ENCODE measurements around the gene TBC1D9B. TPM values are rescaled to one million over a fixed set of nuclear protein-coding genes. Genes with fewer than 3 reads are reported as not detected.

TBC1D9B gene
- total RNA-seq, 1 experiment from 2014 or later = 127 TPM

DNA sequence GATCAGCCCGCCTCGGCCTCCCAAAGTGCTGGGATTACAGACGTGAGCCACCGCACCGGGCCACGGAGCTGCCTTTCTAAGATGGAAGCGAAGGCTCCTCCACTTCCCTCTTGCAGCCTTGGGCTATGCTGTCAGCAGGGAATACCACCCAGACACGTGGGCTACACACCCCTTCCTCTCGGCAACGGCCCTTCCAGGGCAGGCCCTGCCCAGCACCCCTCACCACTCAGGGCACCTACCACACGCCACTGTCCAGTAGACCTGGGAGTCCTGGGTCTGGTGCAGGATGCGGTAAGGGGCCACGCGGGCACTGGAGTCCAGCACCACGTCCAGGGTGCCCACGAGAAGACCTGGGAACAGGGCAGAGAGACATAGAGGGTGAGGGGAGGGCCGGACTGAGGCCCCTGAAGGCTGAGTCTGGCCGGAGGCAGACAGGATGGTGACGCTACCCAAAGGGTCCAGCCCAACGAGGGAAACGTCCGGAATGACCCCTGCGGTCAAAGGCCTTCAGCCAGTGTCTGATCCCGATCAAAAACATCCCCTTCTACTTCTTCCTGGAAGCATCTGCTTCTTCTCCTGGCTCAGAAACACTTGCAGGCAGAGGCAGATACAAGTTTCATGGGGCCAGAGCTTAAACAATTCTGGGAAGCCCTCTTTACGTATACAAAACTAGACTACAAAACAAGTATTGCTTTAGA is 3.1 kb downstream of the TBC1D9B start:
- H3K4me3 ChIP-seq (replicated peaks in 1 of 2; ENCODE audit: low read depth in 1 of 2, low read length in 2 of 2) = no peak overlapping the region
- H3K9ac ChIP-seq (ENCODE audit: low read length) = no peak overlapping the region
- no peak for TF ChIP-seq SRF (IDR thresholded peaks at IDR 0.05; ENCODE audit: low read depth)
- TF ChIP-seq ATF3 (IDR thresholded peaks at IDR 0.05) = no peak
- no peak for TF ChIP-seq SP1 (IDR thresholded peaks at IDR 0.05; ENCODE audit: low read depth)
- no peak for TF ChIP-seq POLR2A (IDR thresholded peaks at IDR 0.05; ENCODE audit: borderline replicate concordance, extremely low read depth, insufficient read depth, insufficient read length)
- TF ChIP-seq ELF1 (IDR thresholded peaks at IDR 0.05; ENCODE audit: borderline replicate concordance, low read depth) = no peak
- no peak for TF ChIP-seq ZFX (IDR thresholded peaks at IDR 0.05)
- TF ChIP-seq EZH2phosphoT487 (IDR thresholded peaks at IDR 0.05; ENCODE audit: borderline replicate concordance) = no peak
- TF ChIP-seq SIN3A (IDR thresholded peaks at IDR 0.05; ENCODE audit: low read depth) = no peak
- no peak for TF ChIP-seq TCF7L2 (IDR thresholded peaks at IDR 0.05; ENCODE audit: borderline replicate concordance, extremely low read depth, insufficient read depth, insufficient read length)
- no peak for TF ChIP-seq JUND (IDR thresholded peaks at IDR 0.05)
- no peak for TF ChIP-seq YY1 (IDR thresholded peaks at IDR 0.05; ENCODE audit: extremely low read depth, insufficient replicate concordance, low read depth, low read length)
- no peak for TF ChIP-seq CBX3 (IDR thresholded peaks at IDR 0.05; ENCODE audit: low read depth)
- TF ChIP-seq, protein P1, sequence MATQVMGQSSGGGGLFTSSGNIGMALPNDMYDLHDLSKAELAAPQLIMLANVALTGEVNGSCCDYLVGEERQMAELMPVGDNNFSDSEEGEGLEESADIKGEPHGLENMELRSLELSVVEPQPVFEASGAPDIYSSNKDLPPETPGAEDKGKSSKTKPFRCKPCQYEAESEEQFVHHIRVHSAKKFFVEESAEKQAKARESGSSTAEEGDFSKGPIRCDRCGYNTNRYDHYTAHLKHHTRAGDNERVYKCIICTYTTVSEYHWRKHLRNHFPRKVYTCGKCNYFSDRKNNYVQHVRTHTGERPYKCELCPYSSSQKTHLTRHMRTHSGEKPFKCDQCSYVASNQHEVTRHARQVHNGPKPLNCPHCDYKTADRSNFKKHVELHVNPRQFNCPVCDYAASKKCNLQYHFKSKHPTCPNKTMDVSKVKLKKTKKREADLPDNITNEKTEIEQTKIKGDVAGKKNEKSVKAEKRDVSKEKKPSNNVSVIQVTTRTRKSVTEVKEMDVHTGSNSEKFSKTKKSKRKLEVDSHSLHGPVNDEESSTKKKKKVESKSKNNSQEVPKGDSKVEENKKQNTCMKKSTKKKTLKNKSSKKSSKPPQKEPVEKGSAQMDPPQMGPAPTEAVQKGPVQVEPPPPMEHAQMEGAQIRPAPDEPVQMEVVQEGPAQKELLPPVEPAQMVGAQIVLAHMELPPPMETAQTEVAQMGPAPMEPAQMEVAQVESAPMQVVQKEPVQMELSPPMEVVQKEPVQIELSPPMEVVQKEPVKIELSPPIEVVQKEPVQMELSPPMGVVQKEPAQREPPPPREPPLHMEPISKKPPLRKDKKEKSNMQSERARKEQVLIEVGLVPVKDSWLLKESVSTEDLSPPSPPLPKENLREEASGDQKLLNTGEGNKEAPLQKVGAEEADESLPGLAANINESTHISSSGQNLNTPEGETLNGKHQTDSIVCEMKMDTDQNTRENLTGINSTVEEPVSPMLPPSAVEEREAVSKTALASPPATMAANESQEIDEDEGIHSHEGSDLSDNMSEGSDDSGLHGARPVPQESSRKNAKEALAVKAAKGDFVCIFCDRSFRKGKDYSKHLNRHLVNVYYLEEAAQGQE (IDR thresholded peaks at IDR 0.05; ENCODE audit: low read depth) = no peak
- TF ChIP-seq MAX (IDR thresholded peaks at IDR 0.05) = no peak
- TF ChIP-seq POLR2AphosphoS5 (IDR thresholded peaks at IDR 0.05; ENCODE audit: low read depth, low read length) = no peak
- no peak for TF ChIP-seq EGR1 (IDR thresholded peaks at IDR 0.05; ENCODE audit: low read depth)
- TF ChIP-seq FOSL1 (IDR thresholded peaks at IDR 0.05; ENCODE audit: low read depth) = no peak
- TF ChIP-seq CEBPB (IDR thresholded peaks at IDR 0.05; ENCODE audit: low read depth) = no peak
- TF ChIP-seq, protein P2, sequence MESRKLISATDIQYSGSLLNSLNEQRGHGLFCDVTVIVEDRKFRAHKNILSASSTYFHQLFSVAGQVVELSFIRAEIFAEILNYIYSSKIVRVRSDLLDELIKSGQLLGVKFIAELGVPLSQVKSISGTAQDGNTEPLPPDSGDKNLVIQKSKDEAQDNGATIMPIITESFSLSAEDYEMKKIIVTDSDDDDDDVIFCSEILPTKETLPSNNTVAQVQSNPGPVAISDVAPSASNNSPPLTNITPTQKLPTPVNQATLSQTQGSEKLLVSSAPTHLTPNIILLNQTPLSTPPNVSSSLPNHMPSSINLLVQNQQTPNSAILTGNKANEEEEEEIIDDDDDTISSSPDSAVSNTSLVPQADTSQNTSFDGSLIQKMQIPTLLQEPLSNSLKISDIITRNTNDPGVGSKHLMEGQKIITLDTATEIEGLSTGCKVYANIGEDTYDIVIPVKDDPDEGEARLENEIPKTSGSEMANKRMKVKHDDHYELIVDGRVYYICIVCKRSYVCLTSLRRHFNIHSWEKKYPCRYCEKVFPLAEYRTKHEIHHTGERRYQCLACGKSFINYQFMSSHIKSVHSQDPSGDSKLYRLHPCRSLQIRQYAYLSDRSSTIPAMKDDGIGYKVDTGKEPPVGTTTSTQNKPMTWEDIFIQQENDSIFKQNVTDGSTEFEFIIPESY (IDR thresholded peaks at IDR 0.05; ENCODE audit: extremely low read depth, insufficient replicate concordance, low read length) = no peak
- no peak for TF ChIP-seq RAD21 (IDR thresholded peaks at IDR 0.05; ENCODE audit: low read depth)
- peaks cover 10% of the 10 kb centered on the region; the same call in 1 of the 2 replicates for H4K20me1 ChIP-seq (ENCODE audit: insufficient read depth)
- DNase-seq (ENCODE audit: low read depth, low spot score) (no peak), ATAC-seq (no peak)
- H2AFZ ChIP-seq (ENCODE audit: low read depth, low read length, poor library complexity, severe bottlenecking) = no peak overlapping the region
- H3K4me2 ChIP-seq (ENCODE audit: low read length) = no peak overlapping the region
- peaks cover 54% of the 10 kb centered on the region for H3K79me2 ChIP-seq (ENCODE audit: insufficient read depth, low read length)
- ChIA-PET RAD21 (ENCODE audit: low non-redundant PET in 1 of 2, low total read pairs in 2 of 2, uncharacterized antibody in 2 of 2, unreplicated experiment in 2 of 2) (no interaction called here), POLR2A (no interaction called here), CTCF (no interaction called here)
- no peaks in the 10 kb centered on the region for H3K9me3 ChIP-seq (ENCODE audit: control insufficient read depth in 1 of 2, insufficient read depth in 1 of 2, low read depth in 1 of 2, low read length in 2 of 2)
- H3K9me2 ChIP-seq (ENCODE audit: insufficient read depth) = no peaks in the 10 kb centered on the region
- H3K36me3 ChIP-seq (ENCODE audit: control insufficient read depth in 1 of 2, insufficient read depth in 2 of 2, low read length in 2 of 2) = peaks cover 8 to 32% of the 10 kb centered on the region in 2 experiments
- BruUV-seq (replicated peaks) = no TSS peak
- intact Hi-C loops (cut with micrococcal nuclease) = loop anchor here (5.0 to 10.0 kb wide), 2 partner anchors 102 to 180 kb away; no protein-coding TSS in a partner anchor
- no peaks in the 10 kb centered on the region for H3K27me3 ChIP-seq (ENCODE audit: insufficient read depth, low read length)
- H3K4me1 ChIP-seq (ENCODE audit: control insufficient read depth in 1 of 2, insufficient read depth in 2 of 2, low read length in 2 of 2) = peaks cover 6 to 18% of the 10 kb centered on the region in 2 experiments; a peak in 3 of 4 replicates
- H3K27ac ChIP-seq (ENCODE audit: low read depth, low read length) = no peak overlapping the region

All from HCT116 (cell line).